GM18909 (cell line): Measurements from ENCODE around the gene FAM120A.

Experiments used
- ATAC-seq: cut with Tn5 transposase; IDR thresholded peaks from one replicate; pipeline ENCODE4 v1.9.1; 2021; ENCODE audit warnings: mild to moderate bottlenecking; ENCODE audit not compliant: unreplicated experiment, poor library complexity

Gene FAM120A

GRCh38 chr9:93549611-93550010 lies 98.1 kb downstream of the FAM120A start:
- ATAC-seq, result no peak

GRCh38 chr9:93552923-93553322 lies 101.4 kb downstream of the FAM120A start:
- no peak for ATAC-seq

- ATAC-seq, result no peak
Observed at GRCh38 chr9:93555370-93555769, 103.9 kb downstream of the FAM120A start.

GRCh38 chr9:93557366-93558137 lies 106.1 kb downstream of the FAM120A start:
- no peak for ATAC-seq

- no peak for ATAC-seq
Observed at GRCh38 chr9:93558503-93558902, 107.0 kb downstream of the FAM120A start.

- ATAC-seq, result no peak
Observed at GRCh38 chr9:93560991-93561390, 109.5 kb downstream of the FAM120A start.

GRCh38 chr9:93562157-93562556 lies 110.7 kb downstream of the FAM120A start:
- ATAC-seq, result no peak

- no peak for ATAC-seq
Observed at GRCh38 chr9:93565089-93565488, 113.6 kb downstream of the FAM120A start.

- ATAC-seq, result peak; percentile 87
Observed at GRCh38 chr9:93566408-93567270, 115.2 kb downstream of the FAM120A start.

- ATAC-seq, result no peak
Observed at GRCh38 chr9:93567271-93567959, 115.9 kb downstream of the FAM120A start.

- no peak for ATAC-seq
Observed at GRCh38 chr9:93568169-93568568, 116.7 kb downstream of the FAM120A start.

GRCh38 chr9:93569621-93570174 lies 118.2 kb downstream of the FAM120A start:
- no peak for ATAC-seq

GRCh38 chr9:93572221-93572620 lies 120.7 kb downstream of the FAM120A start:
- ATAC-seq, result no peak

GRCh38 chr9:93572636-93573515 lies 121.4 kb downstream of the FAM120A start:
- no peak for ATAC-seq

GRCh38 chr9:93573516-93573828 lies 122.0 kb downstream of the FAM120A start:
- no peak for ATAC-seq

GRCh38 chr9:93574091-93574899 lies 122.8 kb downstream of the FAM120A start:
- ATAC-seq, result no peak

- no peak for ATAC-seq
Observed at GRCh38 chr9:93574900-93575795, 123.7 kb downstream of the FAM120A start.

GRCh38 chr9:93575796-93576257 lies 124.3 kb downstream of the FAM120A start:
- ATAC-seq, result peak; percentile 31
